OCI-LY1 (cell line): ENCODE data around the gene KIRREL3.

Experiments used
- H2AFZ ChIP-seq: fragments of 200-600 bp; sonication (generic), shearing (Covaris generic); 2 replicates; pipeline ENCODE4 v1.6.0; 2014; ENCODE audit warnings: antibody characterized with exemption, mild to moderate bottlenecking, low read length
- H3F3A ChIP-seq: fragments of 200-600 bp; sonication (generic), shearing (Covaris generic); 2 replicates; pipeline ENCODE4 v1.6.0; 2014; ENCODE audit warnings: mild to moderate bottlenecking, antibody characterized with exemption, low read length, moderate library complexity; ENCODE audit not compliant: insufficient read depth
- H3K27ac ChIP-seq: fragments of 200-600 bp; sonication (generic); 2 replicates; pipeline ENCODE4 v1.5.1; 2014; ENCODE audit warnings: low read length, mixed run types, mild to moderate bottlenecking, low read depth; ENCODE audit not compliant: poor library complexity, severe bottlenecking
- H3K27me3 ChIP-seq: fragments of 200-600 bp; sonication (generic); 2 replicates; pipeline ENCODE4 v1.6.0; 2014; ENCODE audit warnings: antibody characterized with exemption, mild to moderate bottlenecking, low read length, moderate library complexity; ENCODE audit not compliant: insufficient read depth
- H3K36me3 ChIP-seq: fragments of 200-600 bp; sonication (generic); 2 replicates; pipeline ENCODE4 v1.6.1; 2014; ENCODE audit warnings: mild to moderate bottlenecking, antibody characterized with exemption, low read length, moderate library complexity, mixed read lengths; ENCODE audit not compliant: insufficient read depth
- H3K4me1 ChIP-seq: fragments of 200-600 bp; sonication (generic); 2 replicates; pipeline ENCODE4 v1.5.1; 2014; ENCODE audit warnings: mild to moderate bottlenecking, low read length, moderate library complexity; ENCODE audit not compliant: insufficient read depth, severe bottlenecking
- H3K4me2 ChIP-seq: fragments of 200-600 bp; sonication (generic), shearing (Covaris generic); 2 replicates; pipeline ENCODE4 v1.6.1; 2014; ENCODE audit warnings: low read length
- H3K4me3 ChIP-seq: fragments of 200-600 bp; sonication (generic); 2 replicates; pipeline ENCODE4 v1.5.1; 2014; ENCODE audit warnings: low read length, low read depth, mild to moderate bottlenecking, mixed read lengths; ENCODE audit not compliant: poor library complexity, severe bottlenecking
- H3K79me2 ChIP-seq: fragments of 200-600 bp; shearing (Covaris generic); 2 replicates; pipeline ENCODE4 v1.6.1; 2016; ENCODE audit warnings: mixed run types, low read length, mixed read lengths; ENCODE audit not compliant: insufficient read depth
- H3K9ac ChIP-seq: fragments of 200-600 bp; sonication (generic), shearing (Covaris generic); 2 replicates; pipeline ENCODE4 v1.6.1; 2014; ENCODE audit warnings: mild to moderate bottlenecking, low read length, mixed read lengths
- H3K9me2 ChIP-seq: fragments of 200-600 bp; sonication (generic), shearing (Covaris generic); 2 replicates; pipeline ENCODE4 v1.6.1; 2014; ENCODE audit warnings: low read depth, mild to moderate bottlenecking, low read length, mixed read lengths
- H3K9me3 ChIP-seq: fragments of 200-600 bp; shearing (Covaris generic); 2 replicates; pipeline ENCODE4 v1.6.1; 2014; ENCODE audit warnings: low read length, mixed read lengths
- H4K20me1 ChIP-seq: fragments of 200-600 bp; sonication (generic), shearing (Covaris generic); 2 replicates; pipeline ENCODE4 v1.6.0; 2016; ENCODE audit warnings: mild to moderate bottlenecking, low read length; ENCODE audit not compliant: insufficient read depth
- EZH2 ChIP-seq: fragments of 200-600 bp; sonication (generic), shearing (Covaris generic); IDR thresholded peaks from 2 replicates; pipeline ENCODE4 v1.8.0; 2017; ENCODE audit warnings: borderline replicate concordance, mixed run types, mild to moderate bottlenecking, antibody characterized with exemption, low read length, moderate library complexity, mixed read lengths
- TF ChIP-seq, protein P1 (sequence below): fragments of 200-600 bp; sonication (generic), shearing (Covaris generic); IDR thresholded peaks from 2 replicates; pipeline ENCODE4 v1.5.1; 2017; ENCODE audit warnings: mild to moderate bottlenecking, antibody characterized with exemption, low read length, moderate library complexity, mixed read lengths

Gene KIRREL3

DNA sequence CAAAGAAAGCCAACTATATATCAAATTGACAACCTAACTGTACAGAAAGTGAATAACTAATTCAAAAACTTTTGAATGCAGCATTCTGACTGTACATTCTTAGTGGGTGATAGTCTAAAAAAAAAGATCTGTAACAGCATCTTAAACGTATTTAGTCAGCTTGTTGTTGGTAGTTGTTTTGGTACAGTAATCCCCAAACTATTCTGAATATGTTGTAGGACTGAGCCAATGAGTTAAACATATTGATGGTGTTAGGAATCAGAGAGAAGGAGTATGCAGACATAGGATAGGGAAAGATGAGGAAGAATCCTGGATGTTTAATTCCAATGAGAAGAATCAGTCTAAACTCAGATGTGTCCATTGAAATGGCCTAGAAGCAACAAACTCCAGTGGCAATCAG, 41.9 kb upstream of the KIRREL3 start:
- TF ChIP-seq EZH2, result no peak
- TF ChIP-seq, protein P1, sequence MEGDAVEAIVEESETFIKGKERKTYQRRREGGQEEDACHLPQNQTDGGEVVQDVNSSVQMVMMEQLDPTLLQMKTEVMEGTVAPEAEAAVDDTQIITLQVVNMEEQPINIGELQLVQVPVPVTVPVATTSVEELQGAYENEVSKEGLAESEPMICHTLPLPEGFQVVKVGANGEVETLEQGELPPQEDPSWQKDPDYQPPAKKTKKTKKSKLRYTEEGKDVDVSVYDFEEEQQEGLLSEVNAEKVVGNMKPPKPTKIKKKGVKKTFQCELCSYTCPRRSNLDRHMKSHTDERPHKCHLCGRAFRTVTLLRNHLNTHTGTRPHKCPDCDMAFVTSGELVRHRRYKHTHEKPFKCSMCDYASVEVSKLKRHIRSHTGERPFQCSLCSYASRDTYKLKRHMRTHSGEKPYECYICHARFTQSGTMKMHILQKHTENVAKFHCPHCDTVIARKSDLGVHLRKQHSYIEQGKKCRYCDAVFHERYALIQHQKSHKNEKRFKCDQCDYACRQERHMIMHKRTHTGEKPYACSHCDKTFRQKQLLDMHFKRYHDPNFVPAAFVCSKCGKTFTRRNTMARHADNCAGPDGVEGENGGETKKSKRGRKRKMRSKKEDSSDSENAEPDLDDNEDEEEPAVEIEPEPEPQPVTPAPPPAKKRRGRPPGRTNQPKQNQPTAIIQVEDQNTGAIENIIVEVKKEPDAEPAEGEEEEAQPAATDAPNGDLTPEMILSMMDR, result no peak
- H3K36me3 ChIP-seq, result no peaks in the 10 kb centered on the region
- H3K9me3 ChIP-seq, result no peaks in the 10 kb centered on the region

DNA sequence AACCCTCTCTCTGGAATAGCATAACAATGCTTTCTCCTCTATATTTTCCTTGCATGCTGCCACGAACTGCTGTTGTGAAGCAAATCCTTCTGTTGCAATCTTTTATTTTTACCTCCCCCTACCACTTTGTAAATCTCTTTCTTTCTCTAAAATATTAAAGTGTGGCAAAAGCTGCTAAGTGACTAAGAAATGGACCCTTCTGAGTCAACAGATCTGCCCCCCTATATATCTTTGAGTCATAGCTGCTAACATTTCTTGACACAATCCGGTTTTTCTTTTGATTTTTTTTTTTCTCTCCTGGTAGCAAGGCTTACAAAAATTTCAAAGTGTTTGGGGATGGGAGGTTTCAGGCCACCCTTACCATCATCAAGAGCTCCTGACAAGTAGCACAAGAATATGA, 39.0 kb upstream of the KIRREL3 start:
- H3K4me3 ChIP-seq, result no peak overlapping the region
- H3K79me2 ChIP-seq, result no peaks in the 10 kb centered on the region
- H3K27ac ChIP-seq, result no peak overlapping the region
- no peak overlapping the region for H3K9ac ChIP-seq
- no peaks in the 10 kb centered on the region for H3K9me3 ChIP-seq
- no peak overlapping the region for H3K4me2 ChIP-seq
- no peaks in the 10 kb centered on the region for H4K20me1 ChIP-seq
- no peaks in the 10 kb centered on the region for H3K9me2 ChIP-seq
- H3K36me3 ChIP-seq, result no peaks in the 10 kb centered on the region
- H3K27me3 ChIP-seq, result no peaks in the 10 kb centered on the region
- no peak overlapping the region for H2AFZ ChIP-seq
- no peaks in the 10 kb centered on the region for H3K4me1 ChIP-seq
- H3F3A ChIP-seq, result no peaks in the 10 kb centered on the region
- TF ChIP-seq, protein P1, result no peak
- no peak for TF ChIP-seq EZH2

More for the DNA sequence above, 41.9 kb upstream of the KIRREL3 start:
- no peaks in the 10 kb centered on the region for H3F3A ChIP-seq
- H3K4me3 ChIP-seq, result no peak overlapping the region
- H2AFZ ChIP-seq, result no peak overlapping the region
- H3K4me1 ChIP-seq, result no peaks in the 10 kb centered on the region
- H3K9ac ChIP-seq, result no peak overlapping the region
- no peak overlapping the region for H3K4me2 ChIP-seq
- no peak overlapping the region for H3K27ac ChIP-seq
- H3K9me2 ChIP-seq, result no peaks in the 10 kb centered on the region
- no peaks in the 10 kb centered on the region for H3K27me3 ChIP-seq
- no peaks in the 10 kb centered on the region for H3K79me2 ChIP-seq
- H4K20me1 ChIP-seq, result no peaks in the 10 kb centered on the region

DNA sequence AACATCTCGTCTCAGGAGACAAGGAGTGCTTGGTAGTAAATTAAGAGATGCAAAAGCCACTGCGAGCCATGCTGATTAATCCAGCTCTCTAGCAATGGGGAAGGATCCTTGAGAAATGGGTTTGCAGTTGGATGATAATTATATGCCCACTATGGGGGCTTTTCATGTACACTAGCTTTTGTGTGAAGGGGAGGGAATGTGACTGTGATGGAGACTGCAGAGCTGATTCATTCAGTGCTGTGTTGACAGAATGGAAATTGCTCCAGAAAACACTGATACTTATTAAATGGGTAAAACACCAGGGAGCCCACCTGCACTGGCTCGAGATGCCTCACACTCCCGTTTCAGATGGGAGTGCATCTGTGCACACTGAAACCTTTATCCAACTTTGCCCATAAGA, 37.0 kb upstream of the KIRREL3 start:
- no peaks in the 10 kb centered on the region for H3K4me1 ChIP-seq
- H3K27me3 ChIP-seq, result no peaks in the 10 kb centered on the region
- H3K4me2 ChIP-seq, result no peak overlapping the region
- no peak overlapping the region for H3K27ac ChIP-seq
- H3K9ac ChIP-seq, result no peak overlapping the region
- no peaks in the 10 kb centered on the region for H3K9me3 ChIP-seq
- no peak for TF ChIP-seq EZH2
- TF ChIP-seq, protein P1, result no peak
- H2AFZ ChIP-seq, result no peak overlapping the region
- no peak overlapping the region for H3K4me3 ChIP-seq
- H4K20me1 ChIP-seq, result no peaks in the 10 kb centered on the region
- no peaks in the 10 kb centered on the region for H3F3A ChIP-seq
- no peaks in the 10 kb centered on the region for H3K36me3 ChIP-seq
- no peaks in the 10 kb centered on the region for H3K9me2 ChIP-seq
- no peaks in the 10 kb centered on the region for H3K79me2 ChIP-seq
